Measurements from ENCODE around the gene EVL.
"Not testable (repeated sequence)": the region's sequence is repeated elsewhere in the genome, so short reads cannot be mapped to it uniquely, and the experiment has no call there.

The EVL gene, protein sequence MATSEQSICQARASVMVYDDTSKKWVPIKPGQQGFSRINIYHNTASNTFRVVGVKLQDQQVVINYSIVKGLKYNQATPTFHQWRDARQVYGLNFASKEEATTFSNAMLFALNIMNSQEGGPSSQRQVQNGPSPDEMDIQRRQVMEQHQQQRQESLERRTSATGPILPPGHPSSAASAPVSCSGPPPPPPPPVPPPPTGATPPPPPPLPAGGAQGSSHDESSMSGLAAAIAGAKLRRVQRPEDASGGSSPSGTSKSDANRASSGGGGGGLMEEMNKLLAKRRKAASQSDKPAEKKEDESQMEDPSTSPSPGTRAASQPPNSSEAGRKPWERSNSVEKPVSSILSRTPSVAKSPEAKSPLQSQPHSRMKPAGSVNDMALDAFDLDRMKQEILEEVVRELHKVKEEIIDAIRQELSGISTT

DNA sequence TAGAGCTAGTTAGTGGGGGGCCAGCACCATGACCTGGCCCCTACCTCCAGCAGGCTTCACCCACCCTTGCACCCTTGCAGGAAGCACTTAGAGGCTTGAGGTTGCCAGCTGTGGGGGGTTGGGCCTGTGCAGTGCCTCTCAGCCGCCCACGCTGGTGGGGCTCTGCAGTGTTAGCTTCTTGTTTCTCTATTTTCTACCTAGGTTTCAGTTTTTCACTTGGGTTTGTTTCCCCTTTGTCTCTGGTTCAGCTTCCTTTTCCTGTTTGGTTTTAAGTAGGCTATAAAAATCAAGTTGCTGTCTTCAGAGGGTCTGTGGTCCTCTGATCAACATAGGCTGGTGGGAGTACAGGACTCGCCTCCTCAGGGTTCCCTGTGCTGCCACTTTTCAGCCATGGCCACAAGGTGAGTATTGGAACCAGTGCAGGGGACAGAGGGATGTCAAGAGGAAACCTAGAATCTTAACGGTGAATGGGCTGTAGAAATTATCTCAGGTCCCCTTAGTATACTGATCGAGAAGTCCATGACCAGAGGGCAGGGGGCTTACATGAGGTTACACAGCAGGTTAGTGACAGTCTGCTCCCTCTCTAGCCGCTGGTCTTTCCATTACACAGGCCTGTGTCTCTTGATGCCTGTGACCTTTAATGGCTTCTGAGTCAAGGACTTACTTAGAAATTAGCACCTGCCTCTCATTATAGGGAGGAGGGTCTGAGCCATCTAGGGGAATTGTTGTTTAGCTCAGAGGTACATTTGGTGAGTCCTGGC, at the start of gene EVL:
EVL (plus strand) TSS at position 312 of the 761 bp plus-strand sequence; CDS start at position 391, 79 bp downstream.
- peak within 1 kb of the TSS; percentile 96 to 99 for H3K27ac Mint-ChIP-seq
- H3K27me3 Mint-ChIP-seq, result no peaks in the 10 kb centered on the region
- ATAC-seq (peak; percentile 56), DNase-seq (peak; percentile 78 to 85)
- H3K4me3 Mint-ChIP-seq, result peak within 1 kb of the TSS; percentile 88 to 90
- H3K4me1 Mint-ChIP-seq, result peaks cover 64% of the 10 kb centered on the region
- no peaks in the 10 kb centered on the region for H3K9me3 Mint-ChIP-seq

DNA sequence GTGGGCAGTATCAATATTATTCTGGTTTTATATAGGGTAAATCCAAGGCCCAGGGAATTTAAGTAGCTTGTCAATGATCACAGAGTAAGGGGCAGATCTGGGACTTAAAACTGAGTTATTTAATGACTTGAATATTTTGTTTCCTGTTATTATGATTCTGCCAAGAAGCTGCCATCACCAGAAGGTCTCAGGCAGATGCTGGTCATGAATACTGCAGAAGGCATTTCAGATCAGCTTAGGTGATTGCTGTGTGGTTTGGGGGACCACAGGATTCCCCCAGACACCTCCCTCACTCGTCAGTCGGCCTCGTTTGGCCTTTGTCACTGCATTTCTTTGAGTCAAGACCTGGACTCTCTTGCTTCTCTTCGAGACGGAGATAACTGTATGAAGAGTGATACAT, 47.7 kb upstream of the EVL start:
- Mint-ChIP-seq H3K4me1 (peaks cover 27% of the 10 kb centered on the region), H3K27me3 (no peaks in the 10 kb centered on the region), H3K4me3 (no peak overlapping the region), H3K9me3 (no peaks in the 10 kb centered on the region), H3K27ac (no peak overlapping the region)
- ATAC-seq (no peak), DNase-seq (no peak)

DNA sequence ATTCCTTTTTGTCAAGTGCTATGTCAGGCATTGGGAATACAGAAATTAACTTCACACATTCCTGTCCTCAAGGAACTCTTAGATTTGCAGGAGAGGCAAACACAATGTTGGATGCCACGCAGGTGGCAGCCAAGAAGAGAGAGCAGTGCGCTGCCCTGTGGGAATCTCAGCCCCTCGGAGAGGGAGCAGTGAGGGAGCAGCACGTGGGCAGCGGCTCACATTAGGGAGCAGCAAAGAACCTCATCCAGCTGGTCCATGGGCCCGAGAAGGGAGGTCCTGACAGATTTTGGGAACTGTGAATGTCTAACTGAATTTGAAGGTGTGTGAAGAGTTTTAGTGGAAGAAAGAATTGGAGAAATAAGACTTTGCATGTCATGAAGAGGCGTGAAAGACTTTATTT, 47.2 kb upstream of the EVL start:
- H3K4me1 Mint-ChIP-seq, result peaks cover 22% of the 10 kb centered on the region
- DNase-seq, result no peak

DNA sequence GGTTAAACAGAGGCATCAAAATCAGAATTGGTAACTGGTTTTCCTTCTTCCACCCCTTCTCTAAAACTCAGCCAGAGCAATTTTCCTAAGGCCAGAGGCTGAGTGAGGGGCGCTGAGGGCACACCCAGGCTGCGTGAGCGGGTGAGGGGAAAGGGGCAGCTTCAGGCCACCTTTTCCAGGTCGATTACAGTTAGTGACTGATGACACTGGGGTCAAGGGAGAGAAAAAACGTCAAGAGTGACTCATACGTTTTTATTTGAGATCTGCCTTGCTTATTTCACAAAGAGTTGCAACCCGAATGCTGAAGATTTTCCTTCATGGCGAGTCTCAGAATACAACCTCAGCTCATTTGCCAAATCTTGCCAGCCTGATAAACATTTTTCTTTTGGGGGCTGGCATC, 46.7 kb upstream of the EVL start:
- ATAC-seq, result no peak
- DNase-seq, result no peak
- Mint-ChIP-seq H3K4me3 (no peak overlapping the region), H3K27ac (no peak overlapping the region), H3K9me3 (no peaks in the 10 kb centered on the region), H3K27me3 (no peaks in the 10 kb centered on the region), H3K4me1 (peaks cover 18% of the 10 kb centered on the region)

More for the DNA sequence above, 47.2 kb upstream of the EVL start:
- H3K27ac Mint-ChIP-seq, result no peak overlapping the region
- H3K9me3 Mint-ChIP-seq, result no peaks in the 10 kb centered on the region
- H3K27me3 Mint-ChIP-seq, result no peaks in the 10 kb centered on the region
- ATAC-seq, result no peak
- no peak overlapping the region for H3K4me3 Mint-ChIP-seq

DNA sequence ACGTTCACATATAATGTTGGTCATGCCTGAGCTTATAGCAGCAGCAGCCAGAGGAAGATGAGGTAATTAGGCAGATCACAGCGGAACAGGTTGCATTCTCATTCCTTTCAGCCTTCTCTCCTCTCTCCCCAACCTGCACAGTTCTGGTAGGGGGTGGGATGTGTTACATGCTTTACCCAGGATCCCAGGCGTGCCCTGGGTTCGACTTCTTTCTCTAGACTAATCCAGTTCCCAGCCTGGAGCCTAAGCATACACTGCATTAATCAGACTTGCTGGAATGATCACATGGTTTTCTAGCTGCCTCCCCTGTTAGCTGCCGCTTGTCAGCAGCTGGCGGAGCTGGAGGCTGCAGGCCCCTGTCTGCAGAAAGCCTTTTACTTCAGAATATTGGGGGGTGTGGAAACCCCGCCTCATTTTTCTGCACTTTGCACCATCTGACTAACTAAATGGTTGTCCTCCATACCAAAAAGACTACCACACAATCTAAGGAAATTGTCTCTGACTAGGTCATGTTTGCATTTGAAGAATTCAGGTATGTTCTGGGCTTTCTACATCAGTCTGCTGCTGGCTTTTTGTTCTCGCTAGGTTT, 46.0 kb upstream of the EVL start:
- H3K27ac Mint-ChIP-seq, result no peak overlapping the region
- H3K4me3 Mint-ChIP-seq, result no peak overlapping the region
- DNase-seq (no peak), ATAC-seq (no peak)
- no peaks in the 10 kb centered on the region for H3K27me3 Mint-ChIP-seq
- H3K9me3 Mint-ChIP-seq, result no peaks in the 10 kb centered on the region
- peaks cover 16% of the 10 kb centered on the region for H3K4me1 Mint-ChIP-seq

DNA sequence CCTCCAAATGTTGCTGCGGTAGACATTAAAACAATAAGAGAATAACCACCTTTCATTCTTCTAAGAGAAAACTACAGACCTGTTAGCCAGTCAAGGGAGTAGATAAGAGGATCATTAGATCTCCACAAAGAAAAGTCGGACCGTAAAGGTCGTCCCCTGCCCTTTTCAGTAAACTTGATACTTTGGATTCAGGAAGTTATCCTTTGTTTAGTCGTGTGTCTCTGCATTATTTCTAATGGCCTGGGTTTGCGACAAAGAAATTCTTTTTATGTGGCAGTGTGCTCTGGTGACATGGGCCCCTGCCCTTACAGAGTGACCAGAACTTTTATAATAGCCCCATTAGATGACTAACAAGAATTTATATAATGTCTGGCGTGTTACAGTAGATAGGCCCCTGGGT, 44.6 kb upstream of the EVL start:
- H3K4me1 Mint-ChIP-seq, result peaks cover 26% of the 10 kb centered on the region
- H3K27ac Mint-ChIP-seq, result no peak overlapping the region
- H3K27me3 Mint-ChIP-seq, result no peaks in the 10 kb centered on the region
- H3K4me3 Mint-ChIP-seq, result no peak overlapping the region
- DNase-seq (no peak), ATAC-seq (no peak)
- H3K9me3 Mint-ChIP-seq, result no peaks in the 10 kb centered on the region

DNA sequence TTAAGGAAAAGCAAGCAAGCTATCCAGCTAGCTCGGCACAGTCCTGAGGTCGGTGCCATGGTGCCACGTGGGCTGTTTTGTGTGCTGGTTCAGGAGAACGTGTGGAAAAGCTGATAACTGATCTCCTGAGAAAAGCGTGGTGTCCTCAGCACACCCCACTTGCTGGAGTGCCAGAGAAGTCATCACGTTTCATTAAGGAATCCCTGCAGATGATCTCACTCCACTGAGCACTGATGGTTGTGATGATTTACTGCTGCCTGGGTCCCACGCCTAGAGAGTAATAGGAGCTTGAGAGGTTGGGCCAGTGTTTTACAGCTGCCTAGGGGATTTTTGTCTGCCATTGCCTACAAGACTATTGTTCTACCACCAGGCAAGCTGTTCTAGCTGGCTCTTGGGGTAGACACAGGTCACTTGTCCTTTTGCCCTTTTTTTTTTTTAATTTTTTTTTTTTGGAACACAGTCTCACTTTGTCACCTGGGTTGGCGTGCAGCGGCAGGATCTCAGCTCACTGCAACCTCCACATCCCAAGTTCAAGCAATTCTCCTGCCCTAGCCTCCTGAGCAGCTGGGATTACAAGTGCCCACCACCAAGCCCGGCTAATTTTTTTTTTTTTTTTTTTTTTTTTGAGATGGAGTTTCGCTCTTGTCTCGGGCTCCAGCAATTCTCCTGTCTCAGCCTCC, 42.3 kb upstream of the EVL start:
- H3K27me3 Mint-ChIP-seq, result no peaks in the 10 kb centered on the region
- ATAC-seq (no peak), DNase-seq (no peak)

DNA sequence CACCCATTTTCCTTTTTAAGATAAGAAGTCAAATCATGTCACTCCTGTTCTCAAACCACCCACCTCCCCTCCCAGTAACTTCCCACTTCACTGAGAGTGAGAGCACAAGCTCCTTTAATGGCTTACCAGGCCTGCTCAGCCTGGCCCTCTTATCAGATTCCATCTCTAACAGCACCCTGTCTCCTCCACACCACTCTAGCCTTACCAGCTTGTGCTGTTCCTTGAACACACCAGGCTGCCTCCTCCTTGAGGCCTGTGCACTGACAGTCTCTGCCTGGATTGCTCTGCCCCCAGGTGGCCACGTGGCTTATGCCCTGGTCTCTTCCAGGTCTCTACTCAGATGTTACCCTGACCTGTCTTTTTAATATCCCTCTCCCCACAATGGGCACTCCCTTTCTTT, 40.1 kb upstream of the EVL start:
- Mint-ChIP-seq H3K4me3 (no peak overlapping the region), H3K9me3 (no peaks in the 10 kb centered on the region), H3K4me1 (peaks cover 10% of the 10 kb centered on the region), H3K27ac (peak overlapping the region in 1 of 2 donors; percentile 50), H3K27me3 (no peaks in the 10 kb centered on the region)
- DNase-seq (peak; percentile 17 to 22), ATAC-seq (peak; percentile 81)

More for the DNA sequence above, 42.3 kb upstream of the EVL start:
- no peaks in the 10 kb centered on the region for H3K9me3 Mint-ChIP-seq
- H3K4me3 Mint-ChIP-seq, result no peak overlapping the region
- H3K27ac Mint-ChIP-seq, result no peak overlapping the region
- H3K4me1 Mint-ChIP-seq, result peaks cover 18% of the 10 kb centered on the region

DNA sequence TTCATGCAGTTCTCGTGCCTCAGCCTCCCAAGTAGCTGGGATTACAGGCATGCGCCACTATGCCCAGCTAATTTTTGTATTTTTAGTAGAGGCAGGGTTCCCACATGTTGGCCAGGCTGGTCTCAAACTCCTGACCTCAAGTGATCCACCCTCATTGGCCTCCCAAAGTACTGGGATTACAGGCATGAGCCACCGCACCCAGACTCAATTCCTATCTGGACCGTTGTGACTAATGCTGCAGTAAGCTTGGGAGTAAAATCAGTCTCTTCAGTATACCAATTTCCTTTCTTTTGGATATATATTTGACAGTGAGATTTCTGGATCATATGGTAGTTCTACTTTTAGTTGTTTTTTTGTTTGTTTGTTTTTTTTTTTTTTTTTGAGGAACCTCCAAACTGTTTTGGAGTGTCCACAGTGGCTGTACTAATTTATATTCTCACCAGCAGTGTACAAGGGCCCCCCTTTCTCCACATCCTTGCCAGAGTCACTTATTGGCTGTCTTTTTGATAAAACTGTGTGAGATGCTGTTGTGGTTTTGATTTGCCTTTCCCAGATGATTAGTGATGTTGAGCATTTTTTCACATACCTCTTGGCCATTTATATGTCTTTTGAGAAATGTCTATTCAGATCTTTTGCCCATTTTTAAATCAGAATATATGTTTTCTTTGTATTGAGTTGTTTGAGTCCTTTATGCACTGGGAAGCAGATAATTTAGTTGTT, 37.3 kb upstream of the EVL start:
- Mint-ChIP-seq H3K27me3 (no peaks in the 10 kb centered on the region), H3K9me3 (no peaks in the 10 kb centered on the region), H3K4me1 (peaks cover 17% of the 10 kb centered on the region), H3K4me3 (no peak overlapping the region), H3K27ac (no peak overlapping the region)
- ATAC-seq, result no peak
- no peak for DNase-seq

DNA sequence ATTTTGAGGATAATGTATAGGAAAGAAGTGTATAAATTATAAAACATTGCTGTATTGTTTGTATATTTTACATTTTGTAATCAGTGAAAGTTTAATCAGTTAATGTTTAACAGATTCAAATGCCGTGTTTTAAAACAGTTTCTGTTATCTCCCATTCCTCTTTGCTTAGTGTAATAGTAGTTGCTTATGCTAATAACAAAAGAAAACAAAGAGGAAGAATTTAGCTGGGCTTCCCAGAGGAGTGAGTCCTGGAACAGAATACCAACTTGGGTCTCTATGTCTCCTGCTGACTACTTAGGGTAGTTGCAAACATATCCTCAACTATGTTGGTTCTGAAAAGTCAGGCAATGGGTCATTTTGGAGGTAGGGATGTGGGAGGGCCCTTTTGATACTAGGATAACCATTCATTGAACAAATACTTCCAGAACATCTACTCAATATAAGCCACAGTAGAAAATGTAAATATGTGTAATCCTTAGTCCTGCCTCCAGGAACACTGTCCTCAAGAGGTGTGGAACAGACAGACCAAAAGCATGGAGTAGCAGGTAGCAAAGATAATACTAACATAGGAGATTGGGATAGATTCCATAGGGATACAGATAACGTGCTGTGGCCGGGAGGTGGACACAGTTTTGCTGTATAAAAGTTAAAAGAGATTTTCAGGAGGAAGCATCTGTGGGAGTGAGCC, 36.1 kb upstream of the EVL start:
- Mint-ChIP-seq H3K27me3 (no peaks in the 10 kb centered on the region), H3K9me3 (no peaks in the 10 kb centered on the region), H3K4me1 (peaks cover 17% of the 10 kb centered on the region), H3K27ac (no peak overlapping the region), H3K4me3 (no peak overlapping the region)
- ATAC-seq, result no peak
- DNase-seq, result no peak

DNA sequence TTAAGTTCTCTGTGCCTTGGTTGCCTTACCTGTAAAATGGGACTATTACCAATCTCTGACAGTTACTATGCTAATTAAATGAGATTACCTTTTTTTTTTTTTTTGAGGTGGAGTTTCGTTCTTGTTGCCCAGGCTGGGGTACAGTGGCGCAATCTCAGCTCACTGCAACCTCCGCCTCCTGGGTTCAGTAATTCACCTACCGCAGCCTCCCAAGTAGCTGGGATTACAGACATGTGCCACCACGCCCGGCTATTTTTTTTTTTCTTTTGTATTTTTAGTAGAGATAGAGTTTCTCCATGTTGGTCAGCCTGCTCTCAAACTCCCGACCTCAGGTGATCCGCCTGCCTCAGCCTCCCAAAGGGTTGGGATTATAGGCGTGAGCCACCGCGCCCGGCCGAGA, 35.2 kb upstream of the EVL start:
- H3K9me3 Mint-ChIP-seq, H3K4me3 Mint-ChIP-seq, ATAC-seq, H3K27ac Mint-ChIP-seq, DNase-seq, H3K27me3 Mint-ChIP-seq: not testable (repeated sequence)
- peaks cover 11% of the 10 kb centered on the region for H3K4me1 Mint-ChIP-seq

DNA sequence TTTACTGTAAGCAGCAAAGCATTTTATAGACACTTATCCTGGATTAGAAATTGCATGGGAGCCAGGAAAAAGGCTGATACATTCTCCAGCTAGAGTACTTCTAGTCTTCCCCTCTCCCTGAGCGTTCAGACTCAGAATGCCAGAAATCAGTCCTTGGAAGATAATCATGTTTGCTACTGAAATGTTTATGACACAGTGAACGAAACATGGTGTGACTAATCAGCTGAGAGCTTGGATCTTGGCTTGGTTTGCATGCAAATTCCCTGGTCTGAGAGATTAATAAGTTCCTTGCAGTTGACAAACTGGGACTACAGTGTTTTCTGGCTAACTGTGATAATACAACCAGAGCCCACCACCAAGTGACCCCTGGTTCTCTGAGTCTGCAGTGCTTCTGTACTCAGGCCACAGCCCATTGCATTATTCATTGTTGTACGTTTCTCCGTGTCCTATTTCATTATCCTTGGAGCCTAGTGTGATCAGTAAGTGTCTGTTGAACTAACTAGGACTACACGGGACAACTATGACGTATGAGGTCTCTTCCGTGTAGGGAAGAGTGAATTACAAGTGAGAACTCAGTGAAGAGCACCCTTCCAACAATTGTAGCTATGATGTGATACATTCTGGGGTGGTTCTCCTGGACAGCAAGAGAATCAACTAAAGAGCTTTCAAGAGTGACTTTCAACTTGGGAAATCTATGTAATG, 34.6 kb upstream of the EVL start:
- Mint-ChIP-seq H3K27me3 (no peaks in the 10 kb centered on the region), H3K27ac (no peak overlapping the region), H3K4me3 (no peak overlapping the region), H3K9me3 (no peaks in the 10 kb centered on the region), H3K4me1 (peaks cover 7% of the 10 kb centered on the region)
- ATAC-seq (no peak), DNase-seq (no peak)

DNA sequence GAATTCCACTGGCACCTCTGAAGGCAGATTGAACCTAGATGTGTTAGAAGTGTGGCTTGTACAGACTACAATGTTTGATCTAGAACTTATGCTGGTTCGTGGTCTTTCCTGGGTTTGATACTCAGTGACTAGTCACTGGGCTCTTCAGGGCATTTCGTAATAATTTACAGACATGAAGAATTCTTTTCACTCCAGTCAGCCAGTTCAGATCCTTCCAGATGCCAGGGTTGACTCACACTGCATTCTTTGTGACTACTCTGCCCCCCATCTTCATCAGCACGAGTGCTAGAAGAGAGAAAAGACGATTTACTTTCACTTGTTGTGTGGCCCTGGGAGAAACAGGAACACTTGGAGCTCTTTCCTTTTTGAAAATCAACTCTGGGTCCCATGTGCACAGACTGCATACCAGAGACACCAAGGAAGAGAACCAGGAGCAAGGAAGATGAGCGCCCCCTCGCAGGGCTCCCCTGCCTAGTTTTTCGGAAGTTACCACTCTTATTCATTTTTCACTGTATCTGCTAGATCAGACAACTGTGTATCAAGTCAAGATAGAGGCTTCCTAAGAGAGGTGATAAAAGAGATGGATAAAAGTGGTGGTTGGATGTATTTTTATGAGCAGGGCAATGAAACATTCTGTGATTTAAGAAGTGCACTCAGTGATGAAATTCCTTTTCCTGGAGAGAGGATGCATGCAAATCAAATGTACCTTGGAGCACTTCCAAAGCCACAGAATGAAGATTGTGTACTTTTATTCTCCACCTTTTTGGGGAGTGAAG, 33.5 kb upstream of the EVL start:
- Mint-ChIP-seq H3K9me3 (no peaks in the 10 kb centered on the region), H3K27me3 (no peaks in the 10 kb centered on the region), H3K4me1 (peaks cover 7% of the 10 kb centered on the region), H3K27ac (no peak overlapping the region), H3K4me3 (no peak overlapping the region)
- DNase-seq (no peak), ATAC-seq (no peak)
